Mesodermal cell (in vitro differentiated cells): ENCODE results near the gene CCDC91.
"Not testable (repeated sequence)": the region's sequence is repeated elsewhere in the genome, so short reads cannot be mapped to it uniquely, and the experiment has no call there.

ENCODE experiments used
- H3K27ac ChIP-seq: 2 replicates; pipeline ENCODE4 v1.7.0; 2013; ENCODE audit warnings: mild to moderate bottlenecking, low read depth, low read length, moderate library complexity; ENCODE audit not compliant: severe bottlenecking
- H3K36me3 ChIP-seq: 2 replicates; pipeline ENCODE4 v1.7.1; 2013; ENCODE audit warnings: mild to moderate bottlenecking, low read length, moderate library complexity; ENCODE audit not compliant: control insufficient read depth, insufficient read depth
- H3K4me1 ChIP-seq: one replicate; pipeline ENCODE4 v1.7.1; 2013; ENCODE audit warnings: mild to moderate bottlenecking, low read length; ENCODE audit not compliant: insufficient read depth, control insufficient read depth, poor library complexity, severe bottlenecking
- H3K4me3 ChIP-seq: 2 replicates; pipeline ENCODE4 v1.7.0; 2013; ENCODE audit warnings: low read length, control low read depth, mild to moderate bottlenecking; ENCODE audit not compliant: insufficient read depth, poor library complexity, severe bottlenecking; ENCODE audit errors: extremely low read depth
- H3K9me3 ChIP-seq: 2 replicates; pipeline ENCODE4 v1.7.1; 2013; ENCODE audit warnings: mild to moderate bottlenecking, low read length, moderate library complexity; ENCODE audit not compliant: control insufficient read depth
- WGBS, 2 experiments: methylation state at CpG; one replicate each; pipeline ENCODE4 v1.1.5; 2013; ENCODE audit warnings: missing lambda C conversion rate in 2 of 2; ENCODE audit not compliant: insufficient coverage in 2 of 2; 5-methylcytosine and 5-hydroxymethylcytosine counted together

CCDC91 gene

DNA sequence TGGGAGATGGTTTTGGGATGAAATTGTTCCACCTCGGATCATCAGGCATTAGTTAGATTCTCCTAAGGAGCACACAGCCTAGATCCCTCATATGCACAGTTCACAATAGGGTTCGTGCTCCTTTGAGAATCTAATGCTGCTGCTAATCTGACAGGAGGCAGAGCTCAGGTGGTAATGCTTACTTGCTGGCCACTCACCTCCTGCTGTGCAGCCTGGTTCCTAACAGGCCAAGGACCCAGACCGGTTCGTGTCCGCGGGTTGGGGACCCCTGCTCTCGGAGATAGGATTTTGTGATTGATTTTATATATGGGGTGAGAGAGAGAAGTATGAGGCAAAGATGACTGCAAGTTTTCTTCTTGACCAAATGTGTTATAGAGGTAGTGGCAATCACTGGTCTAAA lies 57.5 kb downstream of the CCDC91 start:
- Histone ChIP-seq H3K9me3 (no peaks in the 10 kb centered on the region), H3K36me3 (no peaks in the 10 kb centered on the region), H3K4me1 (no peaks in the 10 kb centered on the region), H3K27ac (no peak overlapping the region), H3K4me3 (no peak overlapping the region)
- 87 to 90% methylated on average over 4 to 6 of the region's 7 CpGs for WGBS, 2 experiments

DNA sequence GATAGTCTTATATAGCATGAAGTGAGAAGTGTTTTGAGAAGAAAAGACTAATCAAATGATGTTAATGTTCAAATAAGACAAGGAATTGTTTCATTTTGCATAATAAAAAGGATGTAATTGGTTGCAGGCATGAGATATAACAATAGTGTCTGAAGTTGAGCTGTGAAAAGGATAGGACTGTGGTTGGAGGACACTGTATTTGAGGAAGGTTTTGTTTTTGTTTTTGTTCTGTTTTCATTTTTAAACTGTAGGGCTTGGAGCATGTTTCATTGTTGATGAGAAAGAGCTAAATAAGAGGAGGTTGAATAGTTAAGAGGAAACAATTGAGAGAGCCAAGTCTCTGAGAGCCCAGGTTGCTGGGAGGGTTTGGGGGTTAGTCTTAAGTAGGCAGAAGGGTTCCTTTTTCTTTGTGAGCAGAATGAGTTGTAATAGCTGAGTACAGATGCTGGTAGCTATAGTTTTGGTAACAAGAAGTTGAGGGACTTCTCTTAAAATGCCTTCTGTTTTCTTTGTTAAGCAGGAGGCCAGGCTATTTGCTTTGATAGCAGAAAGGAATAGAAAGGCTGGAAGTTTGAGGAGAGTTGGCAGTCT lies 58.4 kb downstream of the CCDC91 start:
- H3K4me1 ChIP-seq: no peaks in the 10 kb centered on the region
- H3K36me3 ChIP-seq: no peaks in the 10 kb centered on the region
- no peak overlapping the region for H3K27ac ChIP-seq
- H3K9me3 ChIP-seq: no peaks in the 10 kb centered on the region
- H3K4me3 ChIP-seq: no peak overlapping the region

DNA sequence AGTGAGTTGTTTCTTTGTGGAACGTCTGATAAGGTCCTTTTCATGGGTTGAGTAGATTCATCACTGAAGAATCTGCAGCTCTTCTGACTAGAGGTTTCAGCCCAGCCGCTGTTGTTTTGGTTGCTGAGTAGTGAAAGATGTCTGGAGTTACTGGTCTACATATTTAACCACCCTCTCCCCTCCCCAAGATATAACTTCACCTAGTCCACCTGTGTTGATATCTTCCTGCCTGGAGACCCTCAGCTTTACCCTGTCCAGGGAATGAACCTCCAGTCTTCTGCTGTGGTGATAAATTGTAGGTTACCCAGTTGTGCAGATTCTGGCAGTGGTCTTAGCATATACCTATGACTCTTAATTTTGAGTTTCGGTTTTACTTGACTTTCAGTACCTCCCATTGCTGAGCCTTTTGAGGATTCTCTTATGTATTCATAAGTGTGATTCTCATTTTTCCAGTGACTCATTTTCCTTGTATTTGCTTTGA lies 62.9 kb downstream of the CCDC91 start:
- no peaks in the 10 kb centered on the region for H3K4me1 ChIP-seq
- WGBS, 2 experiments: 80% methylated on average over 1 of the region's 3 CpGs; no CpG with 5 or more reads in 1 of the 2 experiments

DNA sequence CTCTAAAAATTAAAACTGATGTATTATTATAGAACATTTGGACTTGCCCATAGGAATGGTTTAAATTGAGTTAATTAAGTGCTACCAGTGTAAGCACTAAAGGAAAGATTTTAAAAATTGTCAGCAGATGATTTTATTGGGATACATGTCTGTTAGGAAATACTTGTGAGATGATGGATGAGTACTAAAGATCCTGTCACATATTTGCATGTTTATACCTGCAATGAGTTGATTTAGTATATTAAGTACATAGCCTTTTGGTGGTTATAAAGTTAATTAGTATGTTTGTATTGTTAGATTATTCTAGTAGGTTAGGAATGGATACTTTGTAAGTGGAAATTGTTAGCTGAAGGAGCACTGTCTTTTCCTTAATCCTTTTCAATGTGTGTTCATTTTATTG lies 67.2 kb downstream of the CCDC91 start:
- Histone ChIP-seq H3K9me3 (no peaks in the 10 kb centered on the region), H3K27ac (no peak overlapping the region), H3K4me3 (no peak overlapping the region), H3K36me3 (no peaks in the 10 kb centered on the region), H3K4me1 (no peaks in the 10 kb centered on the region)

More for the DNA sequence above, 62.9 kb downstream of the CCDC91 start:
- H3K4me3 ChIP-seq: no peak overlapping the region
- H3K9me3 ChIP-seq: no peaks in the 10 kb centered on the region
- no peaks in the 10 kb centered on the region for H3K36me3 ChIP-seq
- no peak overlapping the region for H3K27ac ChIP-seq

DNA sequence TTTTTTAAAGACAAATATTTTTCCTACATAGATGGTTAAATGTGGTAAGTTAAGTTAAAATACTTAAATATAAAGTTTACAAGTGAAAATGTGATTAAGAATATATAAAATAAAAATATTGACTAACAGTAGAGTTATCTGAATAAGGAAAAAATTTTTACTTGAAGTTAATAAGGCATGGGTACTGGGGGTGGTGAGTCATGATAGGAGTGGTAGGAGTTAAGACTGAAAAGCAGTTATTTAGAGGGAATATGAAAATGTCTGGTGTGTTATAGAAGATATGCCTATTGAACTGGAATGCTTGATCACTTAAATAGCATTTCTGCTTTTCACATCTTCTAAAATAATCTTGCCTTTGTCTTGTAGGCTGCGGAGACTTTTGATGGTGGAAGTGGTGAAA lies 68.7 kb downstream of the CCDC91 start:
- Histone ChIP-seq H3K36me3 (no peaks in the 10 kb centered on the region), H3K4me1 (no peaks in the 10 kb centered on the region), H3K27ac (no peak overlapping the region), H3K9me3 (no peaks in the 10 kb centered on the region), H3K4me3 (no peak overlapping the region)
- no CpG with 5 or more reads among the region's 1 CpG for WGBS, 2 experiments

DNA sequence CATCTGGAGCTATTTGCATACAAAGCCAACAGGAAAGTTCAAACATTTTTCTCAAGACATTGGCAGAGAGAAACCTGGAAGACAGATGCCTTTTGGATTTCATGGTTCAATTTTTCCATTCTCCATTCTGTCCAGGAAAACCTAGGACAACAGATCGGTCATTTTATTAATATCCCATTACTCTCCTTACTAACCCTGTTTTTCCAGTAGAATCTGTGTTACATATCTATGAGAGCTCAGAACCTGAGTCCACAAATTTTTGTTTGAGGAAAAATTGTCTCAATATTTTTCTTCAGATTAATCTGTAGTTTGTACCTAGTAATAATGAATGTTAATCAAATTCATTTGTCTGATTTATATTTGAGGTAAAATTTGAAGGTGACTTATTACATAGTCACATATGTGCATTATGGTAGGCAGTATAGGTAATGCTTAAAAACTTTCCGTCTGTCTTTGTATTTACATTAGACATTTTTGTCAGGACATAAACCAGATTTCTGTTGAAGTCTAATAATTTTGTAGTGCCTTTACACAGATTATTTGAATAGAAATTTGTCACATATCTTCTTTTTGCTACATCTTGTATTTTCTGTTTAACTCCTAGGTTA lies 75.3 kb downstream of the CCDC91 start:
- H3K4me3 ChIP-seq: no peak overlapping the region
- H3K9me3 ChIP-seq: no peaks in the 10 kb centered on the region
- WGBS, 2 experiments: no CpG with 5 or more reads among the region's 2 CpGs
- H3K27ac ChIP-seq: no peak overlapping the region
- H3K36me3 ChIP-seq: no peaks in the 10 kb centered on the region
- no peaks in the 10 kb centered on the region for H3K4me1 ChIP-seq

DNA sequence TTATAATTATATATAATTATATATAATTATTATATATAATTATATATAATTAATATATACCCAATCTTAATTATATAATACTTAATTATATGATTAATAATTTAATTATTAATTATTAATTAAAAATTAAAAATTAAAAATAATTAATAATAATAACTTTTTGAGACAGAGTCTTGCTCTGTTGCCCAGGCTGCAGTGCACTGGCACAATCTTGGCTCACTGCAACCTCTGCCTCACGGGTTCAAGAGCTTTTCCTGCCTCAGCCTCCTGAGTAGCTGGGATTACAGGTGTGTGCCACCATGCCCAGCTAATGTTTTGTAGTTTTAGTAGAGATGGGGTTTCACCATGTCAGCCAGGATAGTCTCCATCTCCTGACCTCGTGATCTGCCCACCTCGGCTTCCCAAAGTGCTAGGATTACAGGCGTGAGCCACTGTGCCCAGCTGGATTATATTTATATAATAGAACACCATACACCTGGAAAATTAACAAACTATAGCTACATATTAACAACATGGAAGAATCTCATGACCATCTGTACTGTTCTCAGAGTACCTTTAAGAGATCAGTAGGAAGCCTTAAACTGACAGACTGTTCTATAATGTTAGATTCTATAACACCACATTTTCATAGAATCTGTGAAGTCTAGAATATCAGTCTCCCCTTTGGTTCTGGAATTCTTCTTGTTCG lies 77.8 kb downstream of the CCDC91 start:
- not testable (repeated sequence) for H3K4me3 ChIP-seq, H3K27ac ChIP-seq, H3K9me3 ChIP-seq, H3K4me1 ChIP-seq, H3K36me3 ChIP-seq
- WGBS, 2 experiments: 80 to 83% methylated on average over 1 of the region's 5 CpGs

DNA sequence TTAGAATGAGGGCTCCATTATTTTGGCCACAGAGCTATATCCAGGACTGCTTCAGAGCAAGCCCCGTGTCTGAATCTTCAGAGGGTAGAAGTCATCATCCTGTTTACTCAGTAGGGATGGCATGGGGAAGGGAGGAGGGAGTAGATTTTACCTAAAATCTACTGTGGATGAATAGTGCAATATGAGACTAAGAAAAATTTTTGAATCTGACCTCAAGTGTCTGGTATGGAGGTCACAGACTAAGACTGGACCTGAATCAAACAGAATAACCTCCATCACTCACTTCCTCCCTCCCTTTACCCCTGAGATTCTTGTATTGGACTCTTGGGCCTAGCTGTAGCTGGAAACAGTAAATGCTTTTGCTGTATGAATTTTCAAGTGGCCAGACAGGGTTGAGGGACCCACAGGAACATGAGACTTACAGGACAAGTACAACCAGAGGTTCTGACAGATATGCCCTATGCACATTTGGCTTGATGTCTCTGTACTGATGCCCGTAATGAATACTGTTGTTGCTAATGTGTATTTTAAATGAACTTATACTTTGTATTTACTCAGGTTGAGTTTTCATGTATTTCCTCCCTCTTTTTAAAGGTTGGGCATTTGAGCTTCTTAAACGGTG lies 78.5 kb downstream of the CCDC91 start:
- Histone ChIP-seq H3K9me3 (no peaks in the 10 kb centered on the region), H3K4me3 (no peak overlapping the region), H3K4me1 (no peaks in the 10 kb centered on the region), H3K27ac (no peak overlapping the region), H3K36me3 (no peaks in the 10 kb centered on the region)
- 100% methylated on average over 1 of the region's 3 CpGs for WGBS, 2 experiments

DNA sequence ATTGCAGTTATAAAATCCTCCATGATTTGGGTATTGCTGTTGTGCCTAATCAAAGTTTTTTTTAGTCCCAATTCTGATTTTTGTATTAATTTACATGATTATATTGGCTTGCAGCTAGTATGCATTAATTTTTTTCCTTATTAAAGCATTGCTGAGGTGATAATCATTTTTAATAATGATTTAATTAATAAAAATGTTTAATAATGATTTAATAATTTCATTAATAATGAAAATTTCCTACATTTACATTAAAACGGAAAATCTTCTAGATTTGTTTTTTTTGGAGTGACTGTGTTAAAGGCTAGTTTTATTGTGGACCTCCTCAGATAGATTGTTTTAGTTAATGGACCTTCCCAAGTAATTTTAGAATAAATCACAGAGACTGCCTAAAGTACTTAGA lies 79.6 kb downstream of the CCDC91 start:
- Histone ChIP-seq H3K9me3 (no peaks in the 10 kb centered on the region), H3K36me3 (no peaks in the 10 kb centered on the region), H3K4me3 (no peak overlapping the region), H3K27ac (no peak overlapping the region), H3K4me1 (no peaks in the 10 kb centered on the region)
- no CpG with 5 or more reads among the region's 1 CpG for WGBS, 2 experiments

DNA sequence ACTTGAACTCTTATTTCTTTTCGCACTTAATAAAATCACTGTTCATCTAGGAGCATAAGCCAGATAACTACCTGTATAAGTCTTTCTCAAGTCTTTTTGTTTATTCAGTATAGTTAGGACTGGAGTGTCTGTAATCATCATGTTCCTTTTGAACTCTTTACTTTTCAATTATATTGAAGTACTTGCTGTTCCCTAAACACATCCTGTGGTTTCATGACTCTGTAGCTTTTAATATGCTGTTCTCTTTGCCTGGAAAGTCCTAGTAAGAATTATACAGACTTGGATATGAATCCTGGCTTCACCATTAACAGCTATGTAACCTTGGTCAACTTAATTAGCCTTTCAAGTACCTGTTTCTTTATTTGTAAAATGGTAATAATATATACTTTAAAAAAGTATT lies 88.2 kb downstream of the CCDC91 start:
- no peak overlapping the region for H3K27ac ChIP-seq
- WGBS, 2 experiments: no CpG with 5 or more reads among the region's 1 CpG
- H3K4me3 ChIP-seq: no peak overlapping the region
- H3K4me1 ChIP-seq: no peaks in the 10 kb centered on the region
- H3K9me3 ChIP-seq: no peaks in the 10 kb centered on the region
- H3K36me3 ChIP-seq: no peaks in the 10 kb centered on the region

DNA sequence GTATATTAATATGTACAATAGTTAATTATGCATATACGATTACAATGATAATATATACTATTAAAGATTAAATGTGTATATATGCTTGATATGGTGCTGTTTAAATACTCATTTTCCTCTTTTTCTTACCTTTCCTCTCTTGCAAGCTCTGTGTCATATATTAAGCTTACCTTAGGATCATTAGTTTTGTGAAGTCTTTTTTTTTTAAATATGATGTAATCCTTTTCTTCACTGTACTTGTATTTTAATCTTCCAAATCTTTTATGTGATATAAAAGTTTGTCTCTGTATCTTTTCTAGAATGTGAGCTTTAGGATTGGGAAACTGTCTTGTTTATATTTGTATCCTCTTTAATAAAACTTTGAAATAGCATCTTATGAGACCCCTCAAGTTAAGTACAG lies 88.7 kb downstream of the CCDC91 start:
- Histone ChIP-seq H3K4me1 (no peaks in the 10 kb centered on the region), H3K27ac (no peak overlapping the region), H3K9me3 (no peaks in the 10 kb centered on the region), H3K4me3 (no peak overlapping the region), H3K36me3 (no peaks in the 10 kb centered on the region)
- WGBS, 2 experiments: no CpG with 5 or more reads among the region's 1 CpG
